ENCODE results near the gene FAM171A2. TPM values are rescaled to one million over a fixed set of nuclear protein-coding genes. Genes with fewer than 3 reads are reported as not detected.
"Not testable (repeated sequence)": the region's sequence is repeated elsewhere in the genome, so short reads cannot be mapped to it uniquely, and the experiment has no call there.

Gene FAM171A2
- total and polyA plus RNA-seq, 7 experiments from 2014 or later: 0.11 to 0.78 (median 0.37) TPM

DNA sequence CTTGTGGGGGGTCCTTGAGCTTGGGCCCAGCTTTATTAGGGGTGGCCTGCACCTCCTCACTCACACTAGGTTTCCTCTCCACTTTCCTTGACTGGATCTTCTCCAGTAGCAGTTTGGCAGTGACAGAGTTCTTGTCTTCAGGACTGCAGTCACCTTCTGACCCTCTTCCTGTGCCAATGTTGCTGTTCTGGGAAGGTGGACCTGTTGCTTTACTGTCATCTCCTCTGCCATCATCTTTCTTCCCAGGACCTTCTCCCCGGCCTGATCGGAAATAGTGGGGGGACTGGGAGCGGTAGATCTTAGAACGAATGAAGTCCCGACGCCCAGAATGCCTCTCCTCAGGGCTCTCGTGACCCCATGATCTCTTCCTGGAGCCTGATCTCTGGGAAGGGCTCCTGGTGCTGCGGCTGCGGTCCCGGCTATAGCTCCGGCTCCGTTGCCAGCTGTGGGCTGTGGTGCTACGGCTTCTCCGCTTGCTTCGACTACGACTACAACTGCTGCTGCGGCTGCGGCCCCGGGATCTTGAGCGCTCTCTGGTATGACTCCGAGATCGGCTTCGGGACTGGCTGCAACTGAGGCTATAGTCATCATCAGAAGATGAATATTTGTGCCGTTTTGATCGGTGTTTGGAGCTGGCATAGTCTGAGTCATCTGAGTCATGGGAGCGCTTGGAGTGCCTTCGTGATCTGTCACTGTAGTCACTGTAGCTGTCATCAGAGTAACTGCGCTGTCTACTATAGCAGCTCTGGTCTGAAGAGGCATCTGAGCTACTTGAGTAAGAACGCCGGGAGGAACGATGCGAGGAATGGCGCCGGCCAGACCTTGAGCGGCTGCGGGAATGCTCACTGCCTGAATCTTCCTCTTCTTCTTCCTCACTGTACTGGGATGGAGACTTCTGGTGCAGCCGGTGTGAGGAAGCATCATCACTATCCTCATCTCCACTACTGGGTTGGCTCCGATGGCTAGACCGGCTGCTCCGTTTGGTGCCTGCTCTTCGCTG is 35.3 kb upstream of the FAM171A2 start:
- H3K27me3 Mint-ChIP-seq: no peaks in the 10 kb centered on the region
- peaks cover 9 to 54% (median 21%) of the 10 kb centered on the region in 5 donors for H3K36me3 Mint-ChIP-seq
- no peak overlapping the region for H3K4me3 ChIP-seq (ENCODE audit: low read length)
- no peaks in the 10 kb centered on the region for H3K9me3 Mint-ChIP-seq
- H3K9me3 ChIP-seq (ENCODE audit: control insufficient read depth in 2 of 3, low read length in 3 of 3): no peaks in the 10 kb centered on the region
- H3K4me3 Mint-ChIP-seq: no peak overlapping the region
- no peak overlapping the region for H3K27ac ChIP-seq (ENCODE audit: low read depth, low read length)
- ChIA-PET POLR2A (no interaction called here), CTCF (no interaction called here)
- H3K27ac Mint-ChIP-seq: peak overlapping the region in 3 of 9 donors; percentile 26 to 71 (median 62)
- intact Hi-C loops (cut with micrococcal nuclease): no loop called here
- ATAC-seq (no peak), DNase-seq (no peak)
- H3K4me1 ChIP-seq (ENCODE audit: control insufficient read depth in 2 of 2, insufficient read depth in 2 of 2, low read length in 2 of 2): no peaks in the 10 kb centered on the region
- peaks cover 9 to 59% (median 12%) of the 10 kb centered on the region in 3 experiments for H3K36me3 ChIP-seq (ENCODE audit: control insufficient read depth in 2 of 3, insufficient read depth in 3 of 3, low read length in 3 of 3)
- H3K4me1 Mint-ChIP-seq: peaks cover 0 to 6% (median 0%) of the 10 kb centered on the region in 7 donors
- H3K27me3 ChIP-seq (ENCODE audit: control insufficient read depth in 2 of 2, insufficient read depth in 2 of 2, low read length in 2 of 2): no peaks in the 10 kb centered on the region

DNA sequence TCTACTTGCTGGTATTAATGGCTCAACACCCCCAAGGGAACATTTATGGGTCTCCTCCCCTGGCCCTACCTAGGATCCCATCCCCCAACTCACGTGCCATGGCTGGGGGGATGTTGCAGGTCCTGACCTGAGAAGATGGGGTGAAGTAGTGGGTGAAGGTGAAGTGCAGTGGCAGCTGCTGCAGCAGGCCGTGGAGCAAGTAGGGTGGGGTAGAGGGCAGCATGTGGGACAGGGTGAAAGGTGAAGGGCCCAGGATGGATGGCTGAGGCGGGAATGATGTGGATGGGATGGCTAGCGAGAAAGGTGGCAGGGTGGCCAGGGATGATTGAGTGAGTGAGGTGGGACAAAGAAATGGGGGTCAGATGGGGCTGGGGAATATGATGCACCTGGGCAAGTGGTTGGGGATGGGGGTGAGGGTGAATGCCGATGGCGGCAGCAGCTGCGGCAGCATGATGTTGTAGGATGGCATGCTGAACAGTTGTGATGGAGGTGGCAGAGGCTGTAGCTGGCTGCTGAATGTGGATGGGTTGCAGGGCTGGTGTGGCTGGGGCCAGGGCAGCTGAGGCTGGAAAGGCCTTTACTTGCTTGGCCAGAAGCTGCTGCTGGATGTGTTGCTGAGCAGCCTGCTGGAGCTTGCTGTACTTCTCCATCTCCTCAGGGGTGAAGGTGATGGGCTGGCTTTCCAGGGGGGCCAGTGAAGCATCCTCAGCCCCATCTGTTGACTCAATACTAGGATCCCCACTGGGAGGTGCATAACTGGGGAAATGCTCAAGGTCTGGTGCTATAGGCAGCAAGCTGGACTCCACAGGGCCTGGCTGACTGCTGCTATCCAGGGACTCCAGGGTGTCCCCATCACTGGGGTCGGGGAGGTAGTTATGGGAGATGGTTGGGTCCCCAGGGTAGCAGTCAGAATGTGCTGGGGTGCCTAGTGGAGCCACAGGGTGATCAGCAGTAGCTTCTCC is 34.1 kb upstream of the FAM171A2 start:
- H3K27me3 Mint-ChIP-seq: no peaks in the 10 kb centered on the region
- peaks cover 0 to 5% (median 0%) of the 10 kb centered on the region in 11 donors for H3K9me3 Mint-ChIP-seq
- H3K4me3 Mint-ChIP-seq: no peak overlapping the region
- ATAC-seq: no peak
- Histone ChIP-seq H3K4me3 (ENCODE audit: low read length) (no peak overlapping the region), H3K36me3 (ENCODE audit: control insufficient read depth in 2 of 3, insufficient read depth in 3 of 3, low read length in 3 of 3) (peaks cover 8 to 48% (median 12%) of the 10 kb centered on the region in 3 experiments), H3K27me3 (ENCODE audit: control insufficient read depth in 2 of 2, insufficient read depth in 2 of 2, low read length in 2 of 2) (no peaks in the 10 kb centered on the region), H3K27ac (ENCODE audit: low read depth, low read length) (no peak overlapping the region), H3K4me1 (ENCODE audit: control insufficient read depth in 2 of 2, insufficient read depth in 2 of 2, low read length in 2 of 2) (no peaks in the 10 kb centered on the region), H3K9me3 (ENCODE audit: control insufficient read depth in 2 of 3, low read length in 3 of 3) (no peaks in the 10 kb centered on the region)
- peak overlapping the region in 1 of 9 donors; percentile 41 for H3K27ac Mint-ChIP-seq
- peaks cover 0 to 9% (median 0%) of the 10 kb centered on the region in 7 donors for H3K4me1 Mint-ChIP-seq
- intact Hi-C loops (cut with micrococcal nuclease): no loop called here
- no peak for DNase-seq
- peaks cover 9 to 53% (median 20%) of the 10 kb centered on the region in 5 donors for H3K36me3 Mint-ChIP-seq
- CTCF ChIA-PET: no interaction called here
- POLR2A ChIA-PET: no interaction called here

DNA sequence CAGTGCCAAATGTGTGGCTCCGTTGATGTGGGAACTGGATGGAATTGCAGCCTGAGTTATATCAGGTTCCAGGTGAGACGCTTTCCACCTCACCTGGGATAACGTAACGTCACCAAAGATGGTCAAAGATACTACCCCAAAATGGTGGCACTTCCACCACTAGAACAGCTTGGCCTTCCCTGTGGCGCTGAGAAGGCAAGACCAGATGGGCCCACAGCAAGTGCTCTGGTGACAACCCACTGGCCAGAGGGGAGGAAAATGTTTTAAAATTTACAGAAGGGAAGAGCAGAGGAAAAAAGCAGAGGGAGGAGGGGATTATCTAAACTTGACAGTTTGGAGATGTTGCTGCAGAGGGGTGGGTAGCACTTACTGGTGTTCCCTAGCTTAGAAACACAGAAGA is 33.3 kb upstream of the FAM171A2 start:
- Histone ChIP-seq H3K36me3 (ENCODE audit: control insufficient read depth in 2 of 3, insufficient read depth in 3 of 3, low read length in 3 of 3) (peaks cover 8 to 43% (median 12%) of the 10 kb centered on the region in 3 experiments), H3K4me3 (ENCODE audit: low read length) (no peak overlapping the region), H3K4me1 (ENCODE audit: control insufficient read depth in 2 of 2, insufficient read depth in 2 of 2, low read length in 2 of 2) (no peaks in the 10 kb centered on the region), H3K27me3 (ENCODE audit: control insufficient read depth in 2 of 2, insufficient read depth in 2 of 2, low read length in 2 of 2) (no peaks in the 10 kb centered on the region), H3K9me3 (ENCODE audit: control insufficient read depth in 2 of 3, low read length in 3 of 3) (no peaks in the 10 kb centered on the region), H3K27ac (ENCODE audit: low read depth, low read length) (no peak overlapping the region)
- no peak overlapping the region for H3K27ac Mint-ChIP-seq
- DNase-seq (no peak), ATAC-seq (no peak)
- POLR2A ChIA-PET: no interaction called here
- H3K27me3 Mint-ChIP-seq: no peaks in the 10 kb centered on the region
- peaks cover 7 to 47% (median 14%) of the 10 kb centered on the region in 5 donors for H3K36me3 Mint-ChIP-seq
- no peak overlapping the region for H3K4me3 Mint-ChIP-seq
- CTCF ChIA-PET: no interaction called here
- H3K4me1 Mint-ChIP-seq: peaks cover 0 to 6% (median 0%) of the 10 kb centered on the region in 7 donors
- intact Hi-C loops (cut with micrococcal nuclease): no loop called here
- H3K9me3 Mint-ChIP-seq: peaks cover 0 to 5% (median 0%) of the 10 kb centered on the region in 11 donors

DNA sequence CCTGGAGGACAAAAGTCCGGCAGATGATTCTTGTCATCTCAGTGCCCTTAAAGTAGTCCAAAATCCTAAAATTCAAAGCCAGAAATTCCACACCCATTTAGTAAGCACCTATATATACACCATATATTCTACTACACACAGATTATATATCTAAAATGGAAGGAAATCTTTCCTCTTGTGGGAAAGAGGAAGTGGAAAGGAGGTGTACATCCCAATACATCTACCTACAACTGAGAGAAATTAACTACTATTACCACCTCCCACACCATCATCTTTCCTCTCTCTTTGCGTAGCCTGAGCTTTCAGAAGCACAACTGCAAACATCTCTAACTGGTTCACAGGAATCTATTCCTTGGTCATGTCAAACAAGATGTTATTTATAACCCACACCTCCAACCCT is 31.2 kb upstream of the FAM171A2 start:
- intact Hi-C loops (cut with micrococcal nuclease): no loop called here
- Histone ChIP-seq H3K27ac (ENCODE audit: low read depth, low read length) (no peak overlapping the region), H3K9me3 (ENCODE audit: control insufficient read depth in 2 of 3, low read length in 3 of 3) (no peaks in the 10 kb centered on the region), H3K36me3 (ENCODE audit: control insufficient read depth in 2 of 3, insufficient read depth in 3 of 3, low read length in 3 of 3) (peaks cover 0 to 25% (median 6%) of the 10 kb centered on the region in 3 experiments), H3K4me1 (ENCODE audit: control insufficient read depth in 2 of 2, insufficient read depth in 2 of 2, low read length in 2 of 2) (no peaks in the 10 kb centered on the region), H3K27me3 (ENCODE audit: control insufficient read depth in 2 of 2, insufficient read depth in 2 of 2, low read length in 2 of 2) (no peaks in the 10 kb centered on the region), H3K4me3 (ENCODE audit: low read length) (no peak overlapping the region)
- Mint-ChIP-seq H3K4me3 (no peak overlapping the region), H3K27ac (peak overlapping the region in 1 of 9 donors; percentile 36), H3K36me3 (peaks cover 6 to 29% (median 9%) of the 10 kb centered on the region in 5 donors), H3K9me3 (peaks cover 0 to 5% (median 0%) of the 10 kb centered on the region in 11 donors), H3K4me1 (peaks cover 0 to 9% (median under 1%) of the 10 kb centered on the region in 7 donors), H3K27me3 (peaks cover 0 to 1% (median 0%) of the 10 kb centered on the region in 5 donors)
- DNase-seq (no peak), ATAC-seq (no peak)
- ChIA-PET CTCF (no interaction called here), POLR2A (no interaction called here)

DNA sequence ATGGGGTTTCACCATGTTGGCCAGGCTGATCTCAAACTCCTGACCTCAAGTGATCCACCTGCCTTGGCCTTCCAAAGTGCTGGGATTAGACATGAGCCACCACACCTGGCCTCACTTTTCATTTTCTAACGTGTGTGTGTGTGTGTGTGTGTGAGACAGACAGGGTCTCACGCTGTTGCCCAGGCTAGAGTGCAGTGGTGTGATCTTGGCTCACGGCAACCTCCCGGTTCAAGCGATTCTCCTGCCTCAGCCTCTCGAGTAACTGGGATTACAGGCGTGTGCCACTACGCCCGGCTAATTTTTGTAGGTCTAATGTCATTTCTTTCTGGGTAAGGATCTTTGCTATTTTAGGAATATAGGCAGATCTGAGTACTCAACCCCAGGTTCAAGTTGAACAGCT is 30.5 kb upstream of the FAM171A2 start:
- H3K27ac ChIP-seq (ENCODE audit: low read depth, low read length); DNase-seq; H3K27me3 Mint-ChIP-seq; ATAC-seq; POLR2A ChIA-PET; H3K9me3 Mint-ChIP-seq; H3K4me3 ChIP-seq (ENCODE audit: low read length); intact Hi-C loops (cut with micrococcal nuclease); H3K4me3 Mint-ChIP-seq; H3K9me3 ChIP-seq (ENCODE audit: control insufficient read depth in 2 of 3, low read length in 3 of 3); H3K27me3 ChIP-seq (ENCODE audit: control insufficient read depth in 2 of 2, insufficient read depth in 2 of 2, low read length in 2 of 2); H3K4me1 ChIP-seq (ENCODE audit: control insufficient read depth in 2 of 2, insufficient read depth in 2 of 2, low read length in 2 of 2): not testable (repeated sequence)
- H3K27ac Mint-ChIP-seq: peak overlapping the region in 1 of 9 donors; percentile 9
- H3K36me3 Mint-ChIP-seq: peaks cover 2 to 24% (median 6%) of the 10 kb centered on the region in 5 donors
- H3K4me1 Mint-ChIP-seq: peaks cover 0 to 16% (median 6%) of the 10 kb centered on the region in 7 donors
- CTCF ChIA-PET: interaction anchor here (0.7 kb wide), 1 partner anchor 1610 kb away, joined by 3 read pairs; no protein-coding TSS in a partner anchor
- H3K36me3 ChIP-seq (ENCODE audit: control insufficient read depth in 2 of 3, insufficient read depth in 3 of 3, low read length in 3 of 3): peaks cover 0 to 18% (median 0%) of the 10 kb centered on the region in 3 experiments

DNA sequence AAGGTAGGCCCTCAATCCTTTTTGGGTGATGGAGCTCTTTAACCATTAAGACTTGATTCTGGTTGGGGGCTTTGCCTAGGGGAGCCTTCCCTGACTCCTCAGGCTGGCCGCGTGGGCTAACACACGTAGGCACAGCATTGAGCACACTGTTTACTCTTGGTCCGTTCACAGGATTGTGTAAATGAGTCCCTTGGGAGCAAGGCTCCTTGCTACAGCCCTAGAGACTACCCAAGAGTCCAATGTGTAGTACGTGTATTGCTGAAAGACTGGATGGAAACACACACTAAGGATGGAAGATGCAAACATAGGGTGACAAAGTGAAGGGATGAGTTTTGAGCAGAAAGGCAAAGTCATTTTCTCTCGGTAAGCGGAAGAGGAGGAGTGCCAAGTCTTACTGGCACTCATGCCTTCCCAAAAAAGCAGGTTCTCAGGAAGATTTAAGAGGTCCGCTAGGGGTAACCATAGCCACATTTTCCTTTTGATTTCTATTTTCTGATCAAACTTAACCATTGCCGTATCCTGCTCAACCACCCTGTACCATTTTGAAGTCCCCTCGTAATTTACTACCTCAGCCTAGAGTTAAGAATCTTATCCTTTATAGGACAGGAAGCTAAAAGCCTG is 26.7 kb upstream of the FAM171A2 start:
- peaks cover 0 to 7% (median 0%) of the 10 kb centered on the region in 5 donors for H3K36me3 Mint-ChIP-seq
- no peak overlapping the region for H3K4me3 Mint-ChIP-seq
- Histone ChIP-seq H3K36me3 (ENCODE audit: control insufficient read depth in 2 of 3, insufficient read depth in 3 of 3, low read length in 3 of 3) (no peaks in the 10 kb centered on the region), H3K27me3 (ENCODE audit: control insufficient read depth in 2 of 2, insufficient read depth in 2 of 2, low read length in 2 of 2) (no peaks in the 10 kb centered on the region), H3K9me3 (ENCODE audit: control insufficient read depth in 2 of 3, low read length in 3 of 3) (no peaks in the 10 kb centered on the region), H3K4me1 (ENCODE audit: control insufficient read depth in 2 of 2, insufficient read depth in 2 of 2, low read length in 2 of 2) (peaks cover 4 to 7% of the 10 kb centered on the region in 2 donors), H3K4me3 (ENCODE audit: low read length) (no peak overlapping the region), H3K27ac (ENCODE audit: low read depth, low read length) (no peak overlapping the region)
- peaks cover 5 to 20% (median 12%) of the 10 kb centered on the region in 7 donors for H3K4me1 Mint-ChIP-seq
- H3K9me3 Mint-ChIP-seq: peaks cover 0 to 5% (median 0%) of the 10 kb centered on the region in 11 donors
- no peak overlapping the region for H3K27ac Mint-ChIP-seq
- intact Hi-C loops (cut with micrococcal nuclease): no loop called here
- ChIA-PET POLR2A (interaction anchor here (1.5 kb wide), 1 partner anchor 10 kb away, joined by 4 read pairs; no protein-coding TSS in a partner anchor), CTCF (no interaction called here)
- ATAC-seq (no peak), DNase-seq (no peak)
- peaks cover 4 to 15% (median 13%) of the 10 kb centered on the region in 5 donors for H3K27me3 Mint-ChIP-seq
